Measurements from ENCODE around the gene PSORS1C2. TPM values are rescaled to one million over a fixed set of nuclear protein-coding genes. Genes with fewer than 3 reads are reported as not detected.

Gene PSORS1C2
- total and polyA plus RNA-seq, 12 donors, result not detected

GRCh38 chr6:31175971-31176370 lies 37.1 kb upstream of the PSORS1C2 start:
- intact Hi-C loops (cut with DNase I), result loop anchor here in 1 of 10 donors (5.0 kb wide), 1 partner anchor 34 kb away; no protein-coding TSS in a partner anchor
- no peak for DNase-seq
- WGBS, 2 donors, result 54% methylated on average over 3 of the region's 3 CpGs

DNA sequence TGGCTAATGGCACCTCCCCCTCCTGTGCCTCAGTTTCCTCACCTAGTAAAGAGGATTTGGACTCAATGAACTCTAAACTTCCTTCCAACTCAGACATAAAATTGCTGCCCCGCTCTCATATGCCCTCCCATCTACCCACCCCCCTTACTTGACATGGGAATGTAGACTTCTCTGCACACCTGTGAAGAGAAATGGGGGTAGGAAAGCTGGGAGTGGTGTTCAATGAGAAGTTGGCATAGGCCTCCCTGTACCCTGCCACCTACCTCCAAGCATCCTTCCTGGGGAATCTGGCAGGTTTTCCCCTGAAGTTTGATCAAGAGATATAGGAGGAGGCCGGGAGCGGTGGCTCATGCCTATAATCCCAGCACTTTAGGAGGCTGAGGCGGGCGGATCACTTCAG lies 35.5 kb upstream of the PSORS1C2 start:
- H3K27me3 ChIP-seq, result no peaks in the 10 kb centered on the region
- intact Hi-C loops (cut with DNase I), result no loop called here
- H3K36me3 ChIP-seq, result peaks cover 0 to 16% (median 0%) of the 10 kb centered on the region in 9 donors
- ATAC-seq (no peak), DNase-seq (no peak)
- 90 to 94% methylated on average over 5 of the region's 5 CpGs for WGBS, 2 donors
- no peak overlapping the region for H3K4me3 ChIP-seq
- H3K9me3 ChIP-seq, result no peaks in the 10 kb centered on the region
- H3K27ac ChIP-seq, result no peak overlapping the region
- H3K4me1 ChIP-seq, result peaks cover 0 to 39% (median 8%) of the 10 kb centered on the region in 9 donors
- TF ChIP-seq, protein P1, sequence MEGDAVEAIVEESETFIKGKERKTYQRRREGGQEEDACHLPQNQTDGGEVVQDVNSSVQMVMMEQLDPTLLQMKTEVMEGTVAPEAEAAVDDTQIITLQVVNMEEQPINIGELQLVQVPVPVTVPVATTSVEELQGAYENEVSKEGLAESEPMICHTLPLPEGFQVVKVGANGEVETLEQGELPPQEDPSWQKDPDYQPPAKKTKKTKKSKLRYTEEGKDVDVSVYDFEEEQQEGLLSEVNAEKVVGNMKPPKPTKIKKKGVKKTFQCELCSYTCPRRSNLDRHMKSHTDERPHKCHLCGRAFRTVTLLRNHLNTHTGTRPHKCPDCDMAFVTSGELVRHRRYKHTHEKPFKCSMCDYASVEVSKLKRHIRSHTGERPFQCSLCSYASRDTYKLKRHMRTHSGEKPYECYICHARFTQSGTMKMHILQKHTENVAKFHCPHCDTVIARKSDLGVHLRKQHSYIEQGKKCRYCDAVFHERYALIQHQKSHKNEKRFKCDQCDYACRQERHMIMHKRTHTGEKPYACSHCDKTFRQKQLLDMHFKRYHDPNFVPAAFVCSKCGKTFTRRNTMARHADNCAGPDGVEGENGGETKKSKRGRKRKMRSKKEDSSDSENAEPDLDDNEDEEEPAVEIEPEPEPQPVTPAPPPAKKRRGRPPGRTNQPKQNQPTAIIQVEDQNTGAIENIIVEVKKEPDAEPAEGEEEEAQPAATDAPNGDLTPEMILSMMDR (IDR thresholded peaks at IDR 0.05), result no peak

More at GRCh38 chr6:31175971-31176370, 37.1 kb upstream of the PSORS1C2 start:
- H3K4me1 ChIP-seq, result peaks cover 0 to 51% (median 8%) of the 10 kb centered on the region in 9 donors
- H3K4me3 ChIP-seq, result no peak overlapping the region
- ATAC-seq, result peak in 1 of 8 donors; percentile 42
- TF ChIP-seq, protein P1 (IDR thresholded peaks at IDR 0.05), result no peak
- H3K27ac ChIP-seq, result peak overlapping the region in 2 of 10 donors; percentile 19 to 47
- H3K36me3 ChIP-seq, result peaks cover 0 to 16% (median 0%) of the 10 kb centered on the region in 9 donors
- H3K9me3 ChIP-seq, result no peaks in the 10 kb centered on the region
- no peaks in the 10 kb centered on the region for H3K27me3 ChIP-seq

DNA sequence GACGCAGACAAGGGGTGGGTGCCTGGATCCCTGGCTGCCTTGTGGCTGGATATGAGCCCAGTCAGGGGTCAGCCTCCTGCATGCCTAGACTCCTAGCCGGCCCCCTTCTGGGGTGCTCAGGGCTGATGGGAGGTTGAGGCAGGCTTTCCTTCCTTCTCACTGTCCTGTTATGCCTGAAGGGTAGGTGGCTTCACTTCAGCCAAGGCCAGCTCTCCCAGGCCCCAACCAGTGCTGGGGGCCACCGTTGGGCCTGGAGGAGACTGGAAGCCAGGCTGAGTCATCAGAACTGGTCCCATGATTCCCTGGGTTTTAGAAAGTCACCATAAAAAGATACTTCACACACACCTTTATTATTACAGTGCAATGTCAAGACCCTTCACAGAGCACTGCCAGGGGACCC lies 34.5 kb upstream of the PSORS1C2 start:
- Histone ChIP-seq H3K9me3 (no peaks in the 10 kb centered on the region), H3K27me3 (no peaks in the 10 kb centered on the region), H3K4me3 (no peak overlapping the region), H3K36me3 (peaks cover 0 to 16% (median 0%) of the 10 kb centered on the region in 9 donors), H3K27ac (peak overlapping the region in 1 of 10 donors; percentile 37), H3K4me1 (peaks cover 0 to 29% (median under 1%) of the 10 kb centered on the region in 9 donors)
- DNase-seq, result no peak
- WGBS, 2 donors, result 44 to 64% methylated on average over 3 of the region's 3 CpGs
- intact Hi-C loops (cut with DNase I), result no loop called here
- ATAC-seq, result peak in 3 of 8 donors; percentile 11 to 53 (median 41)
- TF ChIP-seq, protein P1 (IDR thresholded peaks at IDR 0.05), result no peak

DNA sequence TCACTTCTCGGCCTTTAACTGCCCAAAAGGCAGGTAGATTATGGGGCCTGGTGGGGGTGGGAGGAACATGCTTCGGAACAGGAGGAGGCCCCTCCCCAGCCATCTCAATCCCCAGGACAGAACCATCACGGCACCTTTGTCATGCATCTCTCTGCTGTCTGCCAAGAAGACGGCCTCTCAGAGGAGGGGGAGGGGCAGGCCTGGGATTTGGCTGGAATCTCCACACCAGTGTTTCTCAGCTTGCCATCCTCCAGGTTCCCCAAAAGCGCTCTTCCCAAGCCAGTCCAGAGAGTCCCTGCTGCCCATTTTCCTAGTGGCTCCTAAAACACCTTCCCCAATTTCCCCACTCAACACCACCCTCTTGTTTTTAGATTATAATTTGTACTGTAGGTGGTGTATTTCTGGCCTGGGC lies 34.1 kb upstream of the PSORS1C2 start:
- WGBS, 2 donors, result 61 to 67% methylated on average over 5 of the region's 5 CpGs
- H3K4me1 ChIP-seq, result peaks cover 0 to 27% (median 0%) of the 10 kb centered on the region in 9 donors
- no peaks in the 10 kb centered on the region for H3K9me3 ChIP-seq
- no peak overlapping the region for H3K4me3 ChIP-seq
- TF ChIP-seq, protein P1 (IDR thresholded peaks at IDR 0.05), result no peak
- no peak for DNase-seq
- H3K36me3 ChIP-seq, result peaks cover 0 to 16% (median 0%) of the 10 kb centered on the region in 9 donors
- peak in 1 of 8 donors; percentile 33 for ATAC-seq
- intact Hi-C loops (cut with DNase I), result no loop called here
- no peaks in the 10 kb centered on the region for H3K27me3 ChIP-seq
- peak overlapping the region in 1 of 10 donors; percentile 37 for H3K27ac ChIP-seq
